GM06990 (cell line): ENCODE data around the gene TMPRSS4.

ENCODE experiments used
- DNase-seq: peaks from one replicate; pipeline ENCODE4 v3.0.0-alpha.2; 2011; ENCODE audit not compliant: insufficient read length; ENCODE audit errors: extremely low read depth
- H3K27me3 ChIP-seq: replicated peaks from 2 replicates; pipeline ENCODE4 v1.6.0; 2011; ENCODE audit warnings: low read length; ENCODE audit not compliant: control insufficient read depth, insufficient read depth
- H3K36me3 ChIP-seq: 2 replicates; pipeline ENCODE4 v1.5.1; 2011; ENCODE audit warnings: low read length; ENCODE audit not compliant: control insufficient read depth, insufficient read depth
- H3K4me3 ChIP-seq: replicated peaks from 2 replicates; pipeline ENCODE4 v1.5.1; 2011; ENCODE audit warnings: low read depth, mild to moderate bottlenecking, control low read depth, low read length
- TF ChIP-seq, protein P1 (sequence below): IDR thresholded peaks from 2 replicates; pipeline ENCODE4 v1.5.1; 2011; ENCODE audit warnings: low read length, control low read depth, mild to moderate bottlenecking, inconsistent platforms; ENCODE audit not compliant: insufficient read depth, poor library complexity, severe bottlenecking

The TMPRSS4 gene

DNA sequence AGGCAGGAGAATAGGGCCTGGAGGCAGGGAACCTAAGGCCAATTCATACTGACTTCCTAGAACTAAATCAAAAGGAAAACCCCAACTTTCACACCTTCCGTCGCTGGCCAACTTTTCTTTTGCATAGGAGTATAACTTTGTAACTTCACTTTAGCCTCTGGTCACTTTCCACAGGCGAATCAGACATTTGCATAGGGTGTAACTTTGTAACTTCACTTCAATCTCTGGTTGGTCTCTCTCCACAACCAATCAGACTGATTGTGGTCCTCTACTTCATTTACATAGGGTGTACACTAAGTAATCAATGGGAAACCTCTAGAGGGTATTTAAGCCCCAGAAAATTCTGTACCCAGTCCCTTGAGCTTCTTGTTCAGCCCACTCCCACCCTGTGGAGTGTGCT is 11.5 kb upstream of the TMPRSS4 start:
- H3K4me3 ChIP-seq, result no peak overlapping the region

DNA sequence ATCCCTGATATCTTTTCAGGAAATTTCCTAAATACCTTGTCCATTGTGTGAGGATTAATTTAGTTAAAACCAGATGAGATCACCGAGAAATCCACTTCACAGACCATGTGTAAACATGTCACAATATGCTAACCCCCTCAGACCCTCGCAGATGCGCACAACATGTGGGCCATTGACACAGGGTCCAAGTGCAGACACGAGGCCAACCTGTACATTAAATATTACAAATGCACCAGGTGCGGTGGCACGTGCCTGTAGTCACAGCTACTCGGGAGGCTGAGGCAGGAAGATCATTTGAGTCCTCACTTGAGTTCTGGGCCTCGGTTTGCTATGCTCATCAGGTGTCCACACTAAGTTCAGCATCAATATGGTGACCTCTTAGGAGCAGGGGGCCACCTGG is 9.9 kb upstream of the TMPRSS4 start:
- Histone ChIP-seq H3K4me3 (no peak overlapping the region), H3K36me3 (no peaks in the 10 kb centered on the region)

More for the DNA sequence above, 11.5 kb upstream of the TMPRSS4 start:
- H3K27me3 ChIP-seq, result no peaks in the 10 kb centered on the region; the same call in 1 of the 2 replicates
- no peaks in the 10 kb centered on the region for H3K36me3 ChIP-seq
- no peak for DNase-seq
- TF ChIP-seq, protein P1, sequence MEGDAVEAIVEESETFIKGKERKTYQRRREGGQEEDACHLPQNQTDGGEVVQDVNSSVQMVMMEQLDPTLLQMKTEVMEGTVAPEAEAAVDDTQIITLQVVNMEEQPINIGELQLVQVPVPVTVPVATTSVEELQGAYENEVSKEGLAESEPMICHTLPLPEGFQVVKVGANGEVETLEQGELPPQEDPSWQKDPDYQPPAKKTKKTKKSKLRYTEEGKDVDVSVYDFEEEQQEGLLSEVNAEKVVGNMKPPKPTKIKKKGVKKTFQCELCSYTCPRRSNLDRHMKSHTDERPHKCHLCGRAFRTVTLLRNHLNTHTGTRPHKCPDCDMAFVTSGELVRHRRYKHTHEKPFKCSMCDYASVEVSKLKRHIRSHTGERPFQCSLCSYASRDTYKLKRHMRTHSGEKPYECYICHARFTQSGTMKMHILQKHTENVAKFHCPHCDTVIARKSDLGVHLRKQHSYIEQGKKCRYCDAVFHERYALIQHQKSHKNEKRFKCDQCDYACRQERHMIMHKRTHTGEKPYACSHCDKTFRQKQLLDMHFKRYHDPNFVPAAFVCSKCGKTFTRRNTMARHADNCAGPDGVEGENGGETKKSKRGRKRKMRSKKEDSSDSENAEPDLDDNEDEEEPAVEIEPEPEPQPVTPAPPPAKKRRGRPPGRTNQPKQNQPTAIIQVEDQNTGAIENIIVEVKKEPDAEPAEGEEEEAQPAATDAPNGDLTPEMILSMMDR, result no peak

DNA sequence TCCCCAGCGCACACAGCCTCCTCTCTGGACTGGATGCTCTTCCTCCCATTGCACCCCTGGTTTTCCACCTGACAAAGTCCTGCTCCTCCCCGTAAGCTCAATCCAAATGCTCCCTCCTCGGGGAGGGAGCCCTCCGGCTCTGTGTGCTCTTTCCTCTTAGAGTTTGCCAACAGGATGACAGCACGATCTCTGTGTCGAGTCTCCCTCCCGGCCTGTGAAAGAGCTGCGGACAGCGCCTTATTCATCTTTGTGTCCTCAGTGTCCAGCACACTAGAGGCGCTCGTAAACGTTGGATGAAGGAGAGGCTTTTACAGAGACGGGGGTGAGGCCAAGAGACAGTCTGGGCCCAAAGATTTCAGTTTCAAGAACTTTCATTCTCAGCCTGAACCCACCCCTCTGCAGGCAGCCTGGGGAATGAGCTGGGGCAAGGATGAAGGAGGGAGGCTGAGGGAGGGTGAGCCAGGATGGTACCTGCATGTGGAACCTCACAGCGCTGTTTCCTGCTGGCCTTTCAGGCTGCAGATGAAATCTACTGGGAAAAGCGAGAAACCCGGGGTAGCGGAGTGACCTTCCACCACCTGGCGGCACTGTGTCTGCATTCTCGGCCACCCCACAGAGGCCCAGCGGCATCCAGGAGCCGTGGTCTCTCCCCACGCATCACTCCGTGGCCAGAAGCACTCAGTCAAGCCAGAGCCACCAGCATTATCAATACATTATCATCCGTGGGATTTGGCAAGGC is 8.5 kb upstream of the TMPRSS4 start:
- H3K36me3 ChIP-seq, result no peaks in the 10 kb centered on the region
- TF ChIP-seq, protein P1, result no peak
- DNase-seq, result no peak
- H3K4me3 ChIP-seq, result no peak overlapping the region
- H3K27me3 ChIP-seq, result no peaks in the 10 kb centered on the region; the same call in none of the 2 replicates

More for the DNA sequence above, 9.9 kb upstream of the TMPRSS4 start:
- no peaks in the 10 kb centered on the region; the same call in none of the 2 replicates for H3K27me3 ChIP-seq
- TF ChIP-seq, protein P1, result no peak
- DNase-seq, result no peak

DNA sequence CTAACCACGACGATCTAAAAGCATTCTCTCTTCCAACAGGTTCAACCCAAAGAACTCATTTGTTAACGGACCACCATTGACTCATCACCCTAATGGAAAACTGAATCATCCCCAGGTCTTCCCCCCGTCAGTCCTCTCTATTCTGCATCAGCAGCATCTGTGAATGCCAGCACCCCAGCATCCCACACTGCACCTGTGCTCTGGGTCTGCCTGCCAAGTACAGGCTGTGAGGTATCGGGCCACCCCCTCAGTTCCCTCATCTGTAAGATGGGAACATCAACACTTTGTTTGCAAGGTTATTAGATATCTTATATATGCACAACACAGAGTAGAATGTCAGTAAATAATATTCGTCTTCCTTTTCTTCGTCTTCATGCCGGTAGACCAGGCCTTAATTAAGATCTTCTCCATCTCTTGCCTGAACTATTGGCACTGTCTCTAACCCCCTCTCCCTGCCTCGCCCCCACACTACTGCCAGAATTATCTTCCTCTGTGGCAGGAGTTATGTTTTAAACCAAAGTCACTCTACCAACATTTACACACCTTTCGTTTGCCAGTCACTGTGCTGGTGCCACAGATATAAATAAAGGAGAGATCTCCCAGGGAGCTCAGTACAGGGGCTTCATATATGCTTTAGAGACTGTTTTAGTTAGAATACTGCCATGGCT is 7.8 kb upstream of the TMPRSS4 start:
- TF ChIP-seq, protein P1, result no peak
- Histone ChIP-seq H3K27me3 (no peaks in the 10 kb centered on the region; the same call in none of the 2 replicates), H3K36me3 (no peaks in the 10 kb centered on the region), H3K4me3 (no peak overlapping the region)
- no peak for DNase-seq

DNA sequence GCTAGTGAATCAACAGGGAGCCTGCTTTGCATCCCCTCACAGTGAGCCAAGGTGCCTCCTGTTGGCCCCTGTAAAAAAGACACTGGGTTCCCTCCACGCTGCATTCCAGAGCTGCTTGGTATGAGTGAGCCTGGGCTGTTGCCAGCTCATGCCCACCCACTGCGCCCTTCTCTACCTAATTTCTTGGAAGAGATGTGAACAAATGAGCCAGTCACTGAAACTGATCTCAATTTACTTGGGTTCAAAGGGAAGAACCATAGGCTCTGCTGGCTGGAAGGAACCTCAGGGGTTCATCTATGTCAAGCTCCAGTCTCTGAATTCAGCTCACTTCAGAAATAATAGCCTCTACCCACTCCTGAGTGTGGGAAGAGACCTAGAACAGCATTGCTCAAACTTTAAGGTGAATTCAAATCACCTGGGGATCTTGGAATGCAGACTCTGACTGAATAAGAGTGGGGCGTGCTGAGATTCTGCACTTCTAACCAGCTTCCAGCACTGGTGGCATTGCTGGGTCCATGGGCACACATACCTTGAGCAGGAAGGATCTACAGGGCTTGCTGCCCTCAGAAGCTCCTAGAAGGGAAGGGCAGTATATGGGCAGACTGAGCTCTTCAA is 5.4 kb upstream of the TMPRSS4 start:
- TF ChIP-seq, protein P1, result no peak
- no peaks in the 10 kb centered on the region; the same call in none of the 2 replicates for H3K27me3 ChIP-seq
- DNase-seq, result no peak
- no peak overlapping the region for H3K4me3 ChIP-seq
- H3K36me3 ChIP-seq, result no peaks in the 10 kb centered on the region
